ENCODE measurements around the gene ADAT3.

ADAT3 gene

GRCh38 chr19:1950640-1951039 lies 45.4 kb downstream of the ADAT3 start:
- no peak for DNase-seq (ENCODE audit: low read depth)
- no peak for TF ChIP-seq CTCF (IDR thresholded peaks at IDR 0.05; ENCODE audit: insufficient read depth, low read depth, low read length, missing control alignments)
- no peak overlapping the region for H3K4me3 ChIP-seq (ENCODE audit: low read length)

GRCh38 chr19:1952635-1953034 lies 47.4 kb downstream of the ADAT3 start:
- no peak overlapping the region for H3K4me3 ChIP-seq (ENCODE audit: low read length)
- TF ChIP-seq CTCF (IDR thresholded peaks at IDR 0.05; ENCODE audit: insufficient read depth, low read depth, low read length, missing control alignments): no peak
- no peak for DNase-seq (ENCODE audit: low read depth)

- DNase-seq (ENCODE audit: low read depth): no peak
- no peak overlapping the region for H3K4me3 ChIP-seq (ENCODE audit: low read length)
- TF ChIP-seq CTCF (IDR thresholded peaks at IDR 0.05; ENCODE audit: insufficient read depth, low read depth, low read length, missing control alignments): no peak
These were observed 47.8 kb downstream of the ADAT3 start for GRCh38 chr19:1953037-1953436.

- H3K4me3 ChIP-seq (ENCODE audit: low read length): no peak overlapping the region
- TF ChIP-seq CTCF (IDR thresholded peaks at IDR 0.05; ENCODE audit: insufficient read depth, low read depth, low read length, missing control alignments): no peak
- DNase-seq (ENCODE audit: low read depth): no peak
These were observed 48.4 kb downstream of the ADAT3 start for GRCh38 chr19:1953441-1954094.

GRCh38 chr19:1954532-1954933 lies 49.3 kb downstream of the ADAT3 start:
- no peak for TF ChIP-seq CTCF (IDR thresholded peaks at IDR 0.05; ENCODE audit: insufficient read depth, low read depth, low read length, missing control alignments)
- no peak for DNase-seq (ENCODE audit: low read depth)
- H3K4me3 ChIP-seq (ENCODE audit: low read length): no peak overlapping the region

- no peak overlapping the region for H3K4me3 ChIP-seq (ENCODE audit: low read length)
- TF ChIP-seq CTCF (IDR thresholded peaks at IDR 0.05; ENCODE audit: insufficient read depth, low read depth, low read length, missing control alignments): no peak
- DNase-seq (ENCODE audit: low read depth): no peak
These were observed 50.2 kb downstream of the ADAT3 start for GRCh38 chr19:1955171-1956121.
